Tibial artery (tissue), 4 donors: Measurements from ENCODE around the gene PDXK.

ENCODE experiments used
- DNase-seq, 2 donors: peaks; one replicate each; pipeline ENCODE4 v3.0.0-alpha.2; 2019
- H3K27ac ChIP-seq, 2 donors: fragments of 200-600 bp; sonication (generic) in 1 of 2; 1 replicate in 1 of 2; 2 replicates in 1 of 2; pipeline ENCODE4 v1.5.1; 2018 to 2019; ENCODE audit warnings: mild to moderate bottlenecking in 1 of 2
- H3K27me3 ChIP-seq, 2 donors: fragments of 200-600 bp; sonication (generic) in 1 of 2; one replicate each; pipeline versions ENCODE4 v1.5.1 to v1.6.0; 2016 to 2019
- H3K36me3 ChIP-seq, 3 donors: fragments of 200-600 bp; sonication (generic) in 2 of 3; one replicate each; pipeline ENCODE4 v1.5.1; 2016 to 2019; ENCODE audit warnings: mild to moderate bottlenecking in 2 of 3
- H3K4me1 ChIP-seq, 4 donors: fragments of 200-600 bp; sonication (generic) in 2 of 4; 1 replicate in 3 of 4; 2 replicates in 1 of 4; pipeline ENCODE4 v1.5.1; 2016 to 2019
- H3K4me3 ChIP-seq, 2 donors: fragments of 200-600 bp; sonication (generic) in 1 of 2; 1 replicate in 1 of 2; 2 replicates in 1 of 2; pipeline ENCODE4 v1.5.1; 2018 to 2019; ENCODE audit warnings: mild to moderate bottlenecking in 2 of 2
- H3K9me3 ChIP-seq, 3 donors: fragments of 200-600 bp; sonication (generic) in 1 of 3; one replicate each; pipeline ENCODE4 v1.5.1; 2016 to 2019
- intact Hi-C: fragments of 100-400 bp; cut with DNase I; formaldehyde crosslinking; loops from one replicate; pipeline ENCODE4 v1.15.0; 2023; ENCODE audit warnings: low total_unique reads
- TF ChIP-seq, protein P1 (sequence below), 2 experiments: fragments of 200-600 bp in 1 of 2; fragments of 450-650 bp in 1 of 2; IDR thresholded peaks; one replicate each; pipeline ENCODE4 v1.5.1; 2017 to 2019; ENCODE audit warnings: antibody characterized with exemption in 2 of 2, mild to moderate bottlenecking in 1 of 2, moderate library complexity in 1 of 2

Gene PDXK

GRCh38 chr21:43763901-43764523 lies 45.1 kb downstream of the PDXK start:
- H3K27me3 ChIP-seq: no peaks in the 10 kb centered on the region
- DNase-seq: no peak
- H3K4me3 ChIP-seq: no peak overlapping the region
- H3K27ac ChIP-seq: no peak overlapping the region
- H3K36me3 ChIP-seq: peaks cover 0 to 27% (median 22%) of the 10 kb centered on the region in 3 donors
- TF ChIP-seq, protein P1, sequence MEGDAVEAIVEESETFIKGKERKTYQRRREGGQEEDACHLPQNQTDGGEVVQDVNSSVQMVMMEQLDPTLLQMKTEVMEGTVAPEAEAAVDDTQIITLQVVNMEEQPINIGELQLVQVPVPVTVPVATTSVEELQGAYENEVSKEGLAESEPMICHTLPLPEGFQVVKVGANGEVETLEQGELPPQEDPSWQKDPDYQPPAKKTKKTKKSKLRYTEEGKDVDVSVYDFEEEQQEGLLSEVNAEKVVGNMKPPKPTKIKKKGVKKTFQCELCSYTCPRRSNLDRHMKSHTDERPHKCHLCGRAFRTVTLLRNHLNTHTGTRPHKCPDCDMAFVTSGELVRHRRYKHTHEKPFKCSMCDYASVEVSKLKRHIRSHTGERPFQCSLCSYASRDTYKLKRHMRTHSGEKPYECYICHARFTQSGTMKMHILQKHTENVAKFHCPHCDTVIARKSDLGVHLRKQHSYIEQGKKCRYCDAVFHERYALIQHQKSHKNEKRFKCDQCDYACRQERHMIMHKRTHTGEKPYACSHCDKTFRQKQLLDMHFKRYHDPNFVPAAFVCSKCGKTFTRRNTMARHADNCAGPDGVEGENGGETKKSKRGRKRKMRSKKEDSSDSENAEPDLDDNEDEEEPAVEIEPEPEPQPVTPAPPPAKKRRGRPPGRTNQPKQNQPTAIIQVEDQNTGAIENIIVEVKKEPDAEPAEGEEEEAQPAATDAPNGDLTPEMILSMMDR (IDR thresholded peaks at IDR 0.05): no peak
- H3K4me1 ChIP-seq: peaks cover 0 to 13% (median 8%) of the 10 kb centered on the region in 4 donors
- no peaks in the 10 kb centered on the region for H3K9me3 ChIP-seq
- intact Hi-C loops: no loop called here

DNA sequence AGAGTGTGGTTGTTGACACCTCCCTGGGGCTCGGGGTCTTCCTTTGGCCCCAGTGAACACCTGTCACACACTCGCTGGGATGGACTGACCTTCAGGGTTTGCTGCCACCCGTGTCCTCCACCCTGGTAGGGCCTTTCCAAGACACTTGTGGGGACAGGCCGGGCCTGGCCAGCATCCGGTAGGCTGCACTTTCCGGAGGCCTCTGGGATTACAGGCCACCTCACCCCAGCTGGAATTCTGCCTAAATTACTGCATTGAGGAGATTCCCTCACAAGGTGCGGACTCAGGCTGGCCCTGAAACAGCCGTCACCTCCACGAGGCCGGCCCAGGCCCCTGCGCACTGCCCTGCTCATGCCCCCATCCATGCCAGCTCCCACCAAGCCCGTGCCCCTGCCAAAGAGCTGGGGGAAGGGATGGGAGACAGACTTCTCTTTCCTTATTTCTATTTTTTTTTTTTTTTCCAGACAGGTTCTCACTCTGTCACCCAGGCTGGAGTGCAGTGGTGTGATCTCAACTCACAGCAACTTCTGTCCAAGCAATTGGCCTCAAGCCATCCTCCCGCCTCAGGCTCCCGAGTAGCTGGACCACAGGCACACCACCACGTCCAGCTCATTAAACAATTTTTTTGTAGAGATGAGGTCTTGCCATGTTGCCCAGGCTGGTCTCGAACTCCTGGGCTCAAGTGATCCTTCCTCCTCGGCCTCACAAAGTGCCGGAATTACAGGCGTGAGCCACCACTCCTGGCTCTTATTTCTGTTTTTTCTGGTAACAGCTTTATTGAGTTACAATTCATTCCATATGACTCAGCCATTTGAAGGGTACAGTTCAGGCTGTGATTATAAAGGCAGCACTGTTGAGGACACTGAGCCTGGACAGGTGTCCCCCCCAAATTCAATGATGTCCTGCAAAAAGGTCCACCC lies 45.9 kb downstream of the PDXK start:
- H3K9me3 ChIP-seq: no peaks in the 10 kb centered on the region
- intact Hi-C loops: no loop called here
- no peaks in the 10 kb centered on the region for H3K27me3 ChIP-seq
- H3K4me1 ChIP-seq: peaks cover 0 to 12% (median 7%) of the 10 kb centered on the region in 4 donors
- no peak for DNase-seq
- H3K4me3 ChIP-seq: no peak overlapping the region
- TF ChIP-seq, protein P1 (IDR thresholded peaks at IDR 0.05): no peak
- H3K27ac ChIP-seq: no peak overlapping the region
- peaks cover 0 to 22% (median 22%) of the 10 kb centered on the region in 3 donors for H3K36me3 ChIP-seq

DNA sequence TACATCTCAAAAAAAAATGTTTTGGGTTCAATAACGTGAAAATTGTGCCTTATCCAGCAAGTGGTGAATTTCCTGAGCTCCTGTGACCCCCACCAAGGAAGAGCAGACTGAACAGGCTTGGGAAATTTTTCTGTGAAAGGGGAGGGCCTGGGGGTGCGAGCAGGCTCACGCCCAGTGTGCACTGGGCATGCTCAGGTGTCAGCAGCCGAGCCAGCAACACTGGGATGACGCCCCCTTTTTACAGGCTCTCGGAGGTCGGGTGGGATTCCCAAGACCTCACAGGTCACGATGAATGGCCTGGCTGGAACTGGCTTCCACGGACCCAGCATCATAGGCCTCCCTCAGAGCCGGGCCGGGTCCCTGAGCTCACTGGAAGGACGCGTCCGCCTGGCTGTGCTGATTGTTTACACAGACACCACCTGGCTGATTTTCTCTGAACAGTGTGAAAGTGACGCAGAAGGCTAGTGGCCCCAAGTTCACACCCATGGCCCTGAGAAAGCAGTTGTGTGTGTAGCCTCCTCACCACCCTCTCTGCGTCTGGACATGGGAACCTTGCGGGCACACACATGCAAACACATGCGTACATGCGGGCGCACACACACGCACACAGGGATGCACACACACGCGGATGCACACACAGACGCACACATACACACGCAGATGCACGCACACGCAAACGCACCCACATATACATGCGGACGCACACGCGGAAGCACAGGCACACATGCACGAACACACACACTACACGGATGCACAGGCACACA lies 48.0 kb downstream of the PDXK start:
- Histone ChIP-seq H3K4me3 (no peak overlapping the region), H3K27ac (no peak overlapping the region)
- TF ChIP-seq, protein P1 (IDR thresholded peaks at IDR 0.05): no peak

DNA sequence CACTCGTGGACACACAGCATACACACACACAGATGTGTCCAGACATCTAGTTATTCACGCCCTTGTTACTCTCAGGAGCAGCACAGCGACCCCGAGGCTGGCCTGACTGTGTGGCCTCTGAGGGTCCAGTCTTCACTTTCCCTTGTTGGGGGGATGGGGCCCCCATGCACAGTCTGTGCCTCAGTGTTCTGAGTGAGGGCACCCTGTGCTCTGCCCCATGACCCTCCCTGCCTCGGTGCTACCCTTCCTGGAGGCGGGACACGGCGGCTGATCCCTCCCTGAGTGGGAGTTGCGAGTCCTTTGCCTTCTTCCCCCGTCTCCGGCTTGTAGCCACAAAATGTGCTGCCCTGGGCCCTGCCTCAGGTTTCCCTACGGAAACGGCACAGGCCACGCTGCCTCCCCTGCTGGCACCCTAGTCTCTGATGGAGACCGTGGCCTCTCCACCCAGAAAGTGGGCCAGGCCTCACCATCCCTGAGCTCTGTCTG lies 48.6 kb downstream of the PDXK start:
- no peak overlapping the region for H3K27ac ChIP-seq
- no peak for DNase-seq
- peaks cover 0 to 12% (median 7%) of the 10 kb centered on the region in 4 donors for H3K4me1 ChIP-seq
- intact Hi-C loops: no loop called here
- no peaks in the 10 kb centered on the region for H3K27me3 ChIP-seq
- peaks cover 0 to 9% (median 8%) of the 10 kb centered on the region in 3 donors for H3K36me3 ChIP-seq
- H3K4me3 ChIP-seq: no peak overlapping the region
- H3K9me3 ChIP-seq: no peaks in the 10 kb centered on the region
- TF ChIP-seq, protein P1 (IDR thresholded peaks at IDR 0.05): no peak

More for the DNA sequence above, 48.0 kb downstream of the PDXK start:
- Histone ChIP-seq H3K36me3 (peaks cover 0 to 13% (median 11%) of the 10 kb centered on the region in 3 donors), H3K4me1 (peaks cover 0 to 12% (median 7%) of the 10 kb centered on the region in 4 donors), H3K9me3 (no peaks in the 10 kb centered on the region), H3K27me3 (no peaks in the 10 kb centered on the region)
- no peak for DNase-seq
- intact Hi-C loops: no loop called here
